K562 (cell line): ENCODE results near the gene POLR3C. TPM values are rescaled to one million over a fixed set of nuclear protein-coding genes. Genes with fewer than 3 reads are reported as not detected.

Source experiments
- ATF1 ChIP-seq, 2 experiments: fragments of 450-650 bp in 1 of 2; IDR thresholded peaks; 2 replicates each; pipeline ENCODE4 v1.6.1; 2016; ENCODE audit warnings: missing compliant biosample characterization in 1 of 2, missing genetic modification characterization in 1 of 2
- MAZ ChIP-seq, 2 experiments: fragments of 450-650 bp in 1 of 2; sonication (generic) in 1 of 2; formaldehyde crosslinking; IDR thresholded peaks in 1 of 2; conservative IDR thresholded peaks in 1 of 2; 2 replicates each; pipeline versions ENCODE4 v1.4.0 to v1.5.0; 2020; ENCODE audit warnings: mild to moderate bottlenecking in 1 of 2, missing genetic modification reagents in 1 of 2
- NEUROD1 ChIP-seq: fragments of 150-350 bp; IDR thresholded peaks from 2 replicates; pipeline ENCODE4 v1.6.1; 2014; ENCODE audit warnings: borderline replicate concordance, low read length, low read depth; ENCODE audit not compliant: partially characterized antibody
- TEAD2 ChIP-seq: fragments of 450-650 bp; IDR thresholded peaks from 2 replicates; pipeline ENCODE4 v1.6.1; 2016; ENCODE audit warnings: missing genetic modification characterization, control low read depth, missing compliant biosample characterization
- TOE1 ChIP-seq, 2 experiments: fragments of 450-650 bp in 1 of 2; sonication (generic) in 1 of 2; formaldehyde crosslinking in 1 of 2; IDR thresholded peaks; 2 replicates each; pipeline versions ENCODE4 v1.7.1 to v1.8.0; 2016 to 2022; ENCODE audit warnings: borderline replicate concordance in 2 of 2, mild to moderate bottlenecking in 2 of 2, antibody characterized with exemption in 1 of 2, inconsistent platforms in 1 of 2, low read depth in 1 of 2, missing genetic modification reagents in 1 of 2, moderate library complexity in 1 of 2
- ZBTB1 ChIP-seq: sonication (generic); formaldehyde crosslinking; IDR thresholded peaks from 2 replicates; pipeline ENCODE4 v1.8.1; 2023; ENCODE audit warnings: missing genetic modification reagents, low read depth, mild to moderate bottlenecking, borderline replicate concordance
- ZNF12 ChIP-seq: sonication (generic); formaldehyde crosslinking; IDR thresholded peaks from 2 replicates; pipeline ENCODE4 v1.4.0; 2020; ENCODE audit warnings: mild to moderate bottlenecking, missing genetic modification reagents
- ZNF311 ChIP-seq: fragments of 250-450 bp; sonication (Bioruptor Pico); IDR thresholded peaks from 2 replicates; pipeline ENCODE4 v1.4.0; 2020; ENCODE audit warnings: mild to moderate bottlenecking, moderate library complexity
- polyA plus RNA-seq, 8 experiments: library from polyadenylated mRNA; depleted of rRNA in 4 of 8; stranded (reverse) in 5 of 8; unstranded in 3 of 8; fragments of >200 nt; fragmentation: Nextera tagmentation in 2 of 8; fragmentation: Illumina TruSeq in 1 of 8; extraction: Ambion mirVana in 2 of 8; extraction: Trizol in 1 of 8; gene quantifications; 2 replicates each; pipeline versions ENCODE4 v1.2.1 to v1.2.3, GENCODE V29; 2011 to 2014; ENCODE audit warnings: inconsistent platforms in 1 of 8, missing spikeins in 1 of 8
- total RNA-seq, 7 experiments: library from RNA; depleted of rRNA in 6 of 7; stranded (reverse); fragments of >200 nt in 6 of 7; fragmentation: Illumina TruSeq in 2 of 7; extraction: Trizol in 2 of 7; gene quantifications; 2 replicates each; pipeline versions ENCODE4 v1.2.1 to v1.2.3, GENCODE V29; 2011 to 2021; ENCODE audit warnings: low replicate concordance in 1 of 7
- TF ChIP-seq, protein P1 (sequence below): sonication (generic); formaldehyde crosslinking; IDR thresholded peaks from 2 replicates; pipeline ENCODE4 v1.8.0; 2022; ENCODE audit warnings: mild to moderate bottlenecking, missing genetic modification reagents
- TF ChIP-seq, protein P2 (sequence below): fragments of 450-650 bp; IDR thresholded peaks from 2 replicates; pipeline ENCODE4 v1.6.1; 2016; ENCODE audit warnings: mild to moderate bottlenecking, moderate library complexity
- TF ChIP-seq, protein P3 (sequence below): fragments of 450-650 bp; IDR thresholded peaks from 2 replicates; pipeline ENCODE4 v1.6.1; 2016; ENCODE audit warnings: borderline replicate concordance

The POLR3C gene
- total and polyA plus RNA-seq, 9 of the 15 experiments (the other 6 are each of a cell fraction or from before 2014, with no cell fraction given) = 19.7 to 64.1 (median 45.2) TPM

DNA sequence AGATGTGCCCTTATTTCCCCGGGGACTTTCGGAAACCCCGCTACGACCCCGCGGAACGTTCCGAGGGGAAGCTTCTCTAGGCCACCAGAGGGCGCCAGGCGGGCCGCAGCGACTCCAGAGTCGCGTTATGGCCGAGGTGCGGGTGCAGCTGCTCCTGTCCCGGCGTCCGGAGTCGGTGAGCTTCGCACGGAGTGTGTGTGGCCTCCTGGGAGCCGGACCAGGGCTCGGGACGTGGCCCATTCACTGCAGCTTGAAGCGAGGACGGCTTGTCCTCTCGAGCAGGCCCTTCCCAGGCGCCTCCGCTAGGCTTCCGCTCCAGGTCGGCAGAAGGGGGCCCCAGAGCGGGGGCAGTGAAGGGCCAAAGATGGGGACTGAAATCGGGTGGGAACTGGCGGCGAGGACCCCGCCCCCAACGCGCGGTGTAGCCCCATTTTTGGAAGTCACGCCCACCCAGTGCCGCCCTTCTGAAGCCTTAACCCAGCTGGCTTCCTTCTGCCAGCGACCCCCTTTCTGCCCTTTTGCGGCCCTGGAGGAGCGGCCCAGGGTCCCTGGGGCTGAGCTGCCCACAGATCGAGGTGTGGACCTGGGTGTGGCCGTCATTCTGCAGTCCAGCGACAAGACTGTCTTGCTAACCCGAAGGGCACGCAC, 21.6 kb downstream of the POLR3C start, which contains the start of gene NUDT17 (continued):
- TF ChIP-seq, protein P1, sequence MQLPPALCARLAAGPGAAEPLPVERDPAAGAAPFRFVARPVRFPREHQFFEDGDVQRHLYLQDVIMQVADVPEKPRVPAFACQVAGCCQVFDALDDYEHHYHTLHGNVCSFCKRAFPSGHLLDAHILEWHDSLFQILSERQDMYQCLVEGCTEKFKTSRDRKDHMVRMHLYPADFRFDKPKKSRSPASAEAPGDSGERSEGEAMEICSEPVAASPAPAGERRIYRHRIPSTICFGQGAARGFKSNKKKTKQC = peak; percentile 51; the same call in 1 of the 2 replicates
- TF ChIP-seq TEAD2 (tag) = no peak
- TF ChIP-seq, protein P2, sequence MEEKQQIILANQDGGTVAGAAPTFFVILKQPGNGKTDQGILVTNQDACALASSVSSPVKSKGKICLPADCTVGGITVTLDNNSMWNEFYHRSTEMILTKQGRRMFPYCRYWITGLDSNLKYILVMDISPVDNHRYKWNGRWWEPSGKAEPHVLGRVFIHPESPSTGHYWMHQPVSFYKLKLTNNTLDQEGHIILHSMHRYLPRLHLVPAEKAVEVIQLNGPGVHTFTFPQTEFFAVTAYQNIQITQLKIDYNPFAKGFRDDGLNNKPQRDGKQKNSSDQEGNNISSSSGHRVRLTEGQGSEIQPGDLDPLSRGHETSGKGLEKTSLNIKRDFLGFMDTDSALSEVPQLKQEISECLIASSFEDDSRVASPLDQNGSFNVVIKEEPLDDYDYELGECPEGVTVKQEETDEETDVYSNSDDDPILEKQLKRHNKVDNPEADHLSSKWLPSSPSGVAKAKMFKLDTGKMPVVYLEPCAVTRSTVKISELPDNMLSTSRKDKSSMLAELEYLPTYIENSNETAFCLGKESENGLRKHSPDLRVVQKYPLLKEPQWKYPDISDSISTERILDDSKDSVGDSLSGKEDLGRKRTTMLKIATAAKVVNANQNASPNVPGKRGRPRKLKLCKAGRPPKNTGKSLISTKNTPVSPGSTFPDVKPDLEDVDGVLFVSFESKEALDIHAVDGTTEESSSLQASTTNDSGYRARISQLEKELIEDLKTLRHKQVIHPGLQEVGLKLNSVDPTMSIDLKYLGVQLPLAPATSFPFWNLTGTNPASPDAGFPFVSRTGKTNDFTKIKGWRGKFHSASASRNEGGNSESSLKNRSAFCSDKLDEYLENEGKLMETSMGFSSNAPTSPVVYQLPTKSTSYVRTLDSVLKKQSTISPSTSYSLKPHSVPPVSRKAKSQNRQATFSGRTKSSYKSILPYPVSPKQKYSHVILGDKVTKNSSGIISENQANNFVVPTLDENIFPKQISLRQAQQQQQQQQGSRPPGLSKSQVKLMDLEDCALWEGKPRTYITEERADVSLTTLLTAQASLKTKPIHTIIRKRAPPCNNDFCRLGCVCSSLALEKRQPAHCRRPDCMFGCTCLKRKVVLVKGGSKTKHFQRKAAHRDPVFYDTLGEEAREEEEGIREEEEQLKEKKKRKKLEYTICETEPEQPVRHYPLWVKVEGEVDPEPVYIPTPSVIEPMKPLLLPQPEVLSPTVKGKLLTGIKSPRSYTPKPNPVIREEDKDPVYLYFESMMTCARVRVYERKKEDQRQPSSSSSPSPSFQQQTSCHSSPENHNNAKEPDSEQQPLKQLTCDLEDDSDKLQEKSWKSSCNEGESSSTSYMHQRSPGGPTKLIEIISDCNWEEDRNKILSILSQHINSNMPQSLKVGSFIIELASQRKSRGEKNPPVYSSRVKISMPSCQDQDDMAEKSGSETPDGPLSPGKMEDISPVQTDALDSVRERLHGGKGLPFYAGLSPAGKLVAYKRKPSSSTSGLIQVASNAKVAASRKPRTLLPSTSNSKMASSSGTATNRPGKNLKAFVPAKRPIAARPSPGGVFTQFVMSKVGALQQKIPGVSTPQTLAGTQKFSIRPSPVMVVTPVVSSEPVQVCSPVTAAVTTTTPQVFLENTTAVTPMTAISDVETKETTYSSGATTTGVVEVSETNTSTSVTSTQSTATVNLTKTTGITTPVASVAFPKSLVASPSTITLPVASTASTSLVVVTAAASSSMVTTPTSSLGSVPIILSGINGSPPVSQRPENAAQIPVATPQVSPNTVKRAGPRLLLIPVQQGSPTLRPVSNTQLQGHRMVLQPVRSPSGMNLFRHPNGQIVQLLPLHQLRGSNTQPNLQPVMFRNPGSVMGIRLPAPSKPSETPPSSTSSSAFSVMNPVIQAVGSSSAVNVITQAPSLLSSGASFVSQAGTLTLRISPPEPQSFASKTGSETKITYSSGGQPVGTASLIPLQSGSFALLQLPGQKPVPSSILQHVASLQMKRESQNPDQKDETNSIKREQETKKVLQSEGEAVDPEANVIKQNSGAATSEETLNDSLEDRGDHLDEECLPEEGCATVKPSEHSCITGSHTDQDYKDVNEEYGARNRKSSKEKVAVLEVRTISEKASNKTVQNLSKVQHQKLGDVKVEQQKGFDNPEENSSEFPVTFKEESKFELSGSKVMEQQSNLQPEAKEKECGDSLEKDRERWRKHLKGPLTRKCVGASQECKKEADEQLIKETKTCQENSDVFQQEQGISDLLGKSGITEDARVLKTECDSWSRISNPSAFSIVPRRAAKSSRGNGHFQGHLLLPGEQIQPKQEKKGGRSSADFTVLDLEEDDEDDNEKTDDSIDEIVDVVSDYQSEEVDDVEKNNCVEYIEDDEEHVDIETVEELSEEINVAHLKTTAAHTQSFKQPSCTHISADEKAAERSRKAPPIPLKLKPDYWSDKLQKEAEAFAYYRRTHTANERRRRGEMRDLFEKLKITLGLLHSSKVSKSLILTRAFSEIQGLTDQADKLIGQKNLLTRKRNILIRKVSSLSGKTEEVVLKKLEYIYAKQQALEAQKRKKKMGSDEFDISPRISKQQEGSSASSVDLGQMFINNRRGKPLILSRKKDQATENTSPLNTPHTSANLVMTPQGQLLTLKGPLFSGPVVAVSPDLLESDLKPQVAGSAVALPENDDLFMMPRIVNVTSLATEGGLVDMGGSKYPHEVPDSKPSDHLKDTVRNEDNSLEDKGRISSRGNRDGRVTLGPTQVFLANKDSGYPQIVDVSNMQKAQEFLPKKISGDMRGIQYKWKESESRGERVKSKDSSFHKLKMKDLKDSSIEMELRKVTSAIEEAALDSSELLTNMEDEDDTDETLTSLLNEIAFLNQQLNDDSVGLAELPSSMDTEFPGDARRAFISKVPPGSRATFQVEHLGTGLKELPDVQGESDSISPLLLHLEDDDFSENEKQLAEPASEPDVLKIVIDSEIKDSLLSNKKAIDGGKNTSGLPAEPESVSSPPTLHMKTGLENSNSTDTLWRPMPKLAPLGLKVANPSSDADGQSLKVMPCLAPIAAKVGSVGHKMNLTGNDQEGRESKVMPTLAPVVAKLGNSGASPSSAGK = peak; percentile 82
- TF ChIP-seq TOE1 (IDR thresholded peaks at IDR 0.05; ENCODE audit: borderline replicate concordance) = peak; percentile 50; the same call in 1 of the 2 replicates
- TF ChIP-seq TOE1 (CRISPR knock-in tag; IDR thresholded peaks at IDR 0.05; ENCODE audit: borderline replicate concordance, low read depth) = no peak
- peak; percentile 50; the same call in 1 of the 2 replicates for TF ChIP-seq ZBTB1 (CRISPR knock-in tag)
- TF ChIP-seq ATF1 (CRISPR knock-in tag; IDR thresholded peaks at IDR 0.05) = no peak
- 0 out of 2 replicates have a peak, but pooled peaks have one; percentile 41 for TF ChIP-seq ATF1 (tag; IDR thresholded peaks at IDR 0.05)
- TF ChIP-seq NEUROD1 = peak; percentile 55
- peak; percentile 55 to 70; a peak in 3 of 4 replicates for TF ChIP-seq MAZ (CRISPR knock-in tag; conservative IDR thresholded peaks at IDR 0.05 in 1 of 2, IDR thresholded peaks at IDR 0.05 in 1 of 2)
- no peak for TF ChIP-seq ZNF311 (CRISPR knock-in tag)
- TF ChIP-seq ZNF12 (CRISPR knock-in tag) = 0 out of 2 replicates have a peak, but pooled peaks have one; percentile 5
- TF ChIP-seq, protein P3, sequence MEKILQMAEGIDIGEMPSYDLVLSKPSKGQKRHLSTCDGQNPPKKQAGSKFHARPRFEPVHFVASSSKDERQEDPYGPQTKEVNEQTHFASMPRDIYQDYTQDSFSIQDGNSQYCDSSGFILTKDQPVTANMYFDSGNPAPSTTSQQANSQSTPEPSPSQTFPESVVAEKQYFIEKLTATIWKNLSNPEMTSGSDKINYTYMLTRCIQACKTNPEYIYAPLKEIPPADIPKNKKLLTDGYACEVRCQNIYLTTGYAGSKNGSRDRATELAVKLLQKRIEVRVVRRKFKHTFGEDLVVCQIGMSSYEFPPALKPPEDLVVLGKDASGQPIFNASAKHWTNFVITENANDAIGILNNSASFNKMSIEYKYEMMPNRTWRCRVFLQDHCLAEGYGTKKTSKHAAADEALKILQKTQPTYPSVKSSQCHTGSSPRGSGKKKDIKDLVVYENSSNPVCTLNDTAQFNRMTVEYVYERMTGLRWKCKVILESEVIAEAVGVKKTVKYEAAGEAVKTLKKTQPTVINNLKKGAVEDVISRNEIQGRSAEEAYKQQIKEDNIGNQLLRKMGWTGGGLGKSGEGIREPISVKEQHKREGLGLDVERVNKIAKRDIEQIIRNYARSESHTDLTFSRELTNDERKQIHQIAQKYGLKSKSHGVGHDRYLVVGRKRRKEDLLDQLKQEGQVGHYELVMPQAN = peak; percentile 45; the same call in 1 of the 2 replicates
